ENCODE results near the gene TPRG1.

GRCh38 chr3:189303584-189303983 is 131.8 kb downstream of the TPRG1 start:
- TF ChIP-seq CTCF (conservative IDR thresholded peaks at IDR 0.05) (no peak), ZFX (IDR thresholded peaks at IDR 0.05) (no peak)
